Stomach (tissue), 9 donors: ENCODE results near the gene C3orf70. TPM values are rescaled to one million over a fixed set of nuclear protein-coding genes. Genes with fewer than 3 reads are reported as not detected.

Experiments
- DNase-seq, 2 donors: peaks; one replicate each; pipeline versions ENCODE4 v3.0.0 to v3.0.0-alpha.2; 2013 to 2019
- H3K27ac ChIP-seq, 5 donors: fragments of 200-600 bp in 4 of 5; sonication (generic) in 4 of 5; one replicate each; pipeline ENCODE4 v1.5.1; 2013 to 2019; ENCODE audit warnings: mild to moderate bottlenecking in 1 of 5, moderate library complexity in 1 of 5
- H3K27me3 ChIP-seq, 3 donors: fragments of 200-600 bp; sonication (generic); one replicate each; pipeline ENCODE4 v1.5.1; 2017 to 2019; ENCODE audit warnings: mixed run types in 1 of 3
- H3K36me3 ChIP-seq, 4 donors: fragments of 200-600 bp; sonication (generic); 1 replicate in 3 of 4; 2 replicates in 1 of 4; pipeline ENCODE4 v1.5.1; 2016 to 2019
- H3K4me1 ChIP-seq, 4 donors: fragments of 200-600 bp; sonication (generic); one replicate each; pipeline ENCODE4 v1.5.1; 2016 to 2019
- H3K4me3 ChIP-seq, 4 donors: fragments of 200-600 bp; sonication (generic) in 3 of 4; one replicate each; pipeline ENCODE4 v1.5.1; 2016 to 2019; ENCODE audit warnings: mild to moderate bottlenecking in 1 of 4
- H3K9me3 ChIP-seq, 4 donors: fragments of 200-600 bp; sonication (generic); one replicate each; pipeline ENCODE4 v1.5.1; 2016 to 2019
- CTCF ChIP-seq, 7 experiments: fragments of 450-650 bp in 4 of 7; fragments of 200-600 bp in 3 of 7; sonication (generic) in 3 of 7; IDR thresholded peaks; one replicate each; pipeline ENCODE4 v1.5.1; 2016 to 2019; ENCODE audit warnings: antibody characterized with exemption in 7 of 7, control low read depth in 2 of 7, mild to moderate bottlenecking in 1 of 7
- EP300 ChIP-seq: sonication (generic); formaldehyde crosslinking; IDR thresholded peaks from one replicate; pipeline ENCODE4 v1.6.1; 2017; ENCODE audit warnings: antibody characterized with exemption
- POLR2A ChIP-seq, 4 donors: fragments of 450-650 bp; IDR thresholded peaks; one replicate each; pipeline ENCODE4 v1.6.1; 2016; ENCODE audit warnings: antibody characterized with exemption in 4 of 4, control low read depth in 2 of 4, mild to moderate bottlenecking in 1 of 4, moderate library complexity in 1 of 4
- POLR2AphosphoS5 ChIP-seq, 3 donors: sonication (generic); formaldehyde crosslinking; IDR thresholded peaks; one replicate each; pipeline ENCODE4 v1.6.1; 2016; ENCODE audit warnings: antibody characterized with exemption in 3 of 3
- WGBS, 5 donors: extraction: QIAGEN DNeasy Blood & Tissue Kit in 3 of 5; methylation state at CpG; one replicate each; pipeline versions ENCODE4 v1.1.5 to v1.1.7; 2013 to 2018; 5-methylcytosine and 5-hydroxymethylcytosine counted together
- intact Hi-C: fragments of 100-400 bp; cut with DNase I; formaldehyde crosslinking; loops from one replicate; pipeline ENCODE4 v1.15.1; 2023; ENCODE audit warnings: low total_unique reads
- polyA plus RNA-seq, 3 donors: library from polyadenylated mRNA; stranded (reverse); fragments of 200-250 nt; gene quantifications; one replicate each; pipeline ENCODE4 v1.2.3, GENCODE V29; 2013
- total RNA-seq, 5 donors: library from RNA; depleted of rRNA; stranded (reverse); fragments of >200 nt; gene quantifications; one replicate each; pipeline versions ENCODE4 v1.1.0 to v1.2.3, GENCODE V29; 2014 to 2016
- donor health status: healthy with polysubstance abuse.
- donor health status: Bipolar disorder and iron deficiency.
- donor health status: healthy.

The C3orf70 gene
- total and polyA plus RNA-seq, 8 donors: 0.92 to 33.5 (median 6.6) TPM

DNA sequence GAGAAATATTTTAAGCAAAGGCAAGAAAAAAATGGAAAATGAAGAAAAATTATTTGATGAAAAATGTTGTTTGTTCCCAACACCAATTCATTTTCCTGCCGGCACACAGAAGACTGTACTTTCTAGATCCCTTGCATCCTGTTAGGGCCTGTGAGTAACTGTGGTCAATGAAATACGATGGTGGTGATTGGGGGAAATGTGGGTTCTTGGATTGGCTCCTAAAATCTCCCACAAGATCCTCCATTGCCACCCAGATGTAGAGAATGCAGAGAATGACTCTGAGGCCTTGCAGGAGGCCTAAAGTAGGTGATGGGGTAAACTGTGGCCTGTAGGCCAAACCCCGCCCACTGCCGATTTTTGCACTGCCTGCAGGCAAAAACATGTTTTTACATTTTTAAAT is 46.3 kb upstream of the C3orf70 start:
- H3K9me3 ChIP-seq: no peaks in the 10 kb centered on the region
- 92 to 94% (median 94%) methylated on average over 4 of the region's 4 CpGs for WGBS, 5 donors
- intact Hi-C loops: no loop called here
- DNase-seq: no peak
- H3K36me3 ChIP-seq: peaks cover 0 to 26% (median 22%) of the 10 kb centered on the region in 4 donors
- TF ChIP-seq POLR2AphosphoS5 (IDR thresholded peaks at IDR 0.05): no peak
- TF ChIP-seq EP300: no peak
- no peak for TF ChIP-seq POLR2A (IDR thresholded peaks at IDR 0.05)
- TF ChIP-seq CTCF (IDR thresholded peaks at IDR 0.05): no peak
- H3K4me3 ChIP-seq: no peak overlapping the region
- no peaks in the 10 kb centered on the region for H3K27me3 ChIP-seq
- no peak overlapping the region for H3K27ac ChIP-seq
- H3K4me1 ChIP-seq: no peaks in the 10 kb centered on the region

- Histone ChIP-seq H3K4me1 (no peaks in the 10 kb centered on the region), H3K9me3 (no peaks in the 10 kb centered on the region), H3K4me3 (no peak overlapping the region), H3K27me3 (no peaks in the 10 kb centered on the region), H3K27ac (no peak overlapping the region), H3K36me3 (peaks cover 12 to 23% (median 21%) of the 10 kb centered on the region in 4 donors)
- intact Hi-C loops: no loop called here
- no peak for DNase-seq
- 92 to 97% (median 94%) methylated on average over 2 of the region's 2 CpGs for WGBS, 5 donors
- TF ChIP-seq EP300 (no peak), POLR2A (IDR thresholded peaks at IDR 0.05) (no peak), POLR2AphosphoS5 (IDR thresholded peaks at IDR 0.05) (no peak), CTCF (IDR thresholded peaks at IDR 0.05) (no peak)
These were observed 44.2 kb upstream of the C3orf70 start for GRCh38 chr3:185197068-185197467.

DNA sequence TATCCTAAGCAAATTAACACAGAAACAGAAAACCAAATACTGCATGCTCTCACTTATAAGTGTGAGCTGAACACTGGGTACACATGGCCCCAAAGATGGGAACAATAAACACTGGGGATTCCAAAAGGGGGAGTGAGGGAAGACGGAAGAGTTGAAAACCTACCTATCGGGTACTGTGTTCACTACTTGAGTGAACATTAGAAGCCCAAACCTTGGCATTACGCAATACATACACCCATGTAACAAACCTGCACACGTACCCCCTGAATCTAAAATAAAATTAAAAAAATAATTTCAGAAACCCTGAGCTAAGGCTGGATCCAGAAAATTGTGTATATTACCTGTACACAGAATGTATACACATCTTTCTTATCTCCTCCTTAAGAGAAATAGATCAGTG is 42.8 kb upstream of the C3orf70 start:
- no peak overlapping the region for H3K4me3 ChIP-seq
- intact Hi-C loops: no loop called here
- H3K27me3 ChIP-seq: no peaks in the 10 kb centered on the region
- H3K27ac ChIP-seq: no peak overlapping the region
- peaks cover 12 to 21% (median 19%) of the 10 kb centered on the region in 4 donors for H3K36me3 ChIP-seq
- H3K4me1 ChIP-seq: no peaks in the 10 kb centered on the region
- 92 to 96% (median 94%) methylated on average over 4 of the region's 4 CpGs for WGBS, 5 donors
- no peaks in the 10 kb centered on the region for H3K9me3 ChIP-seq
- TF ChIP-seq POLR2AphosphoS5 (IDR thresholded peaks at IDR 0.05) (no peak), POLR2A (IDR thresholded peaks at IDR 0.05) (no peak), EP300 (no peak), CTCF (IDR thresholded peaks at IDR 0.05) (no peak)
- DNase-seq: no peak

- H3K4me3 ChIP-seq: no peak overlapping the region
- no peaks in the 10 kb centered on the region for H3K27me3 ChIP-seq
- intact Hi-C loops: no loop called here
- DNase-seq: no peak
- no peaks in the 10 kb centered on the region for H3K9me3 ChIP-seq
- no peak for TF ChIP-seq EP300
- TF ChIP-seq CTCF (IDR thresholded peaks at IDR 0.05): no peak
- no peak for TF ChIP-seq POLR2AphosphoS5 (IDR thresholded peaks at IDR 0.05)
- no peak for TF ChIP-seq POLR2A (IDR thresholded peaks at IDR 0.05)
- peaks cover 12 to 21% (median 18%) of the 10 kb centered on the region in 4 donors for H3K36me3 ChIP-seq
- no peak overlapping the region for H3K27ac ChIP-seq
- no peaks in the 10 kb centered on the region for H3K4me1 ChIP-seq
These were observed 36.0 kb upstream of the C3orf70 start for GRCh38 chr3:185188816-185189215.
